ENCODE measurements around the gene NFU1.
"Not testable (repeated sequence)": the region's sequence is repeated elsewhere in the genome, so short reads cannot be mapped to it uniquely, and the experiment has no call there.

Gene NFU1

GRCh38 chr2:69387770-69388481 lies 49.3 kb downstream of the NFU1 start:
- peak; percentile 16 for DNase-seq (ENCODE audit: low read depth, low spot score)

GRCh38 chr2:69386789-69387734 lies 50.2 kb downstream of the NFU1 start, which contains the start of gene GFPT1:
Gene GFPT1 (minus strand): TSS chr2:69387227. CDS start chr2:69387071, 156 bp downstream.
- peak; percentile 94 for DNase-seq (ENCODE audit: low read depth, low spot score)

- peak; percentile 18 for DNase-seq (ENCODE audit: low read depth, low spot score)
Observed at GRCh38 chr2:69386360-69386759, 50.9 kb downstream of the NFU1 start.

- no peak for DNase-seq (ENCODE audit: low read depth, low spot score)
Observed at GRCh38 chr2:69385443-69386151, 51.6 kb downstream of the NFU1 start.

- no peak for DNase-seq (ENCODE audit: low read depth, low spot score)
Observed at GRCh38 chr2:69384618-69385081, 52.6 kb downstream of the NFU1 start.

- no peak for DNase-seq (ENCODE audit: low read depth, low spot score)
Observed at GRCh38 chr2:69383176-69383812, 53.9 kb downstream of the NFU1 start.

GRCh38 chr2:69382547-69382946 lies 54.7 kb downstream of the NFU1 start:
- no peak for DNase-seq (ENCODE audit: low read depth, low spot score)

GRCh38 chr2:69381337-69381737 lies 55.9 kb downstream of the NFU1 start:
- DNase-seq (ENCODE audit: low read depth, low spot score): no peak

GRCh38 chr2:69380072-69380917 lies 56.9 kb downstream of the NFU1 start:
- DNase-seq (ENCODE audit: low read depth, low spot score): no peak

- no peak for DNase-seq (ENCODE audit: low read depth, low spot score)
Observed at GRCh38 chr2:69376403-69376802, 60.8 kb downstream of the NFU1 start.

GRCh38 chr2:69375494-69376353 lies 61.5 kb downstream of the NFU1 start:
- peak; percentile 38 for DNase-seq (ENCODE audit: low read depth, low spot score)

- no peak for DNase-seq (ENCODE audit: low read depth, low spot score)
Observed at GRCh38 chr2:69372767-69373166, 64.5 kb downstream of the NFU1 start.

- DNase-seq (ENCODE audit: low read depth, low spot score): no peak
Observed at GRCh38 chr2:69369802-69370201, 67.4 kb downstream of the NFU1 start.

- no peak for DNase-seq (ENCODE audit: low read depth, low spot score)
Observed at GRCh38 chr2:69368588-69368987, 68.6 kb downstream of the NFU1 start.

GRCh38 chr2:69359371-69359770 lies 77.9 kb downstream of the NFU1 start:
- no peak for DNase-seq (ENCODE audit: low read depth, low spot score)

GRCh38 chr2:69358914-69359313 lies 78.3 kb downstream of the NFU1 start:
- DNase-seq (ENCODE audit: low read depth, low spot score): no peak

GRCh38 chr2:69356471-69356870 lies 80.8 kb downstream of the NFU1 start:
- no peak for DNase-seq (ENCODE audit: low read depth, low spot score)

GRCh38 chr2:69354976-69355375 lies 82.3 kb downstream of the NFU1 start:
- DNase-seq (ENCODE audit: low read depth, low spot score): not testable (repeated sequence)

GRCh38 chr2:69353360-69353759 lies 83.9 kb downstream of the NFU1 start:
- no peak for DNase-seq (ENCODE audit: low read depth, low spot score)
